NCI-H69 (cell line): ENCODE data around the gene PCNX1.

Experiments used
- DNase-seq: peaks from one replicate; lab custom pipeline; 2025; lab: John Stamatoyannopoulos, UW

The PCNX1 gene

GRCh38 chr14:70888681-70889175 lies 18.5 kb upstream of the PCNX1 start:
- no peak for DNase-seq

- no peak for DNase-seq
Measured at GRCh38 chr14:70889555-70889954, 17.7 kb upstream of the PCNX1 start.

- DNase-seq, result no peak
Measured at GRCh38 chr14:70890826-70891659, 16.2 kb upstream of the PCNX1 start.

GRCh38 chr14:70891737-70892136 lies 15.5 kb upstream of the PCNX1 start:
- DNase-seq, result no peak

- no peak for DNase-seq
Measured at GRCh38 chr14:70893062-70893845, 14.0 kb upstream of the PCNX1 start.

- DNase-seq, result no peak
Measured at GRCh38 chr14:70893858-70894291, 13.4 kb upstream of the PCNX1 start.

GRCh38 chr14:70894868-70895267 lies 12.4 kb upstream of the PCNX1 start:
- DNase-seq, result no peak

- DNase-seq, result no peak
Measured at GRCh38 chr14:70896317-70896716, 10.9 kb upstream of the PCNX1 start.

- DNase-seq, result no peak
Measured at GRCh38 chr14:70896981-70897380, 10.3 kb upstream of the PCNX1 start.

GRCh38 chr14:70897464-70897863 lies 9.8 kb upstream of the PCNX1 start:
- no peak for DNase-seq

- DNase-seq, result no peak
Measured at GRCh38 chr14:70898111-70898745, 9.0 kb upstream of the PCNX1 start.

- DNase-seq, result no peak
Measured at GRCh38 chr14:70901269-70901668, 6.0 kb upstream of the PCNX1 start.

- no peak for DNase-seq
Measured at GRCh38 chr14:70902184-70902583, 5.1 kb upstream of the PCNX1 start.

- DNase-seq, result peak; percentile 18
Measured at GRCh38 chr14:70904373-70904772, 2.9 kb upstream of the PCNX1 start.

GRCh38 chr14:70905301-70905700 lies 2.0 kb upstream of the PCNX1 start:
- no peak for DNase-seq

- no peak for DNase-seq
Measured at GRCh38 chr14:70906793-70907175, 475 bp upstream of the PCNX1 start.

- DNase-seq, result peak; percentile 68
Measured at GRCh38 chr14:70907996-70908934, 1.0 kb downstream of the PCNX1 start.

- no peak for DNase-seq
Measured at GRCh38 chr14:70908935-70909641, 1.8 kb downstream of the PCNX1 start.

- DNase-seq, result peak; percentile 15
Measured at GRCh38 chr14:70909733-70910614, 2.7 kb downstream of the PCNX1 start.

- no peak for DNase-seq
Measured at GRCh38 chr14:70915415-70915814, 8.2 kb downstream of the PCNX1 start.
